ENCODE results near the gene ACTL7A. TPM values are rescaled to one million over a fixed set of nuclear protein-coding genes. Genes with fewer than 3 reads are reported as not detected.

ACTL7A gene
- polyA plus RNA-seq, 1 donor from 2014 or later: not detected

- no peak overlapping the region for H3K9ac ChIP-seq (ENCODE audit: low read length)
- no peak overlapping the region for H3K27ac ChIP-seq (ENCODE audit: low read length)
- H3K36me3 ChIP-seq (ENCODE audit: insufficient read depth, low read length): no peaks in the 10 kb centered on the region
- no peaks in the 10 kb centered on the region for H3K27me3 ChIP-seq (ENCODE audit: insufficient read depth, low read depth, low read length)
- no peak overlapping the region for H3K4me2 ChIP-seq (ENCODE audit: low read length)
- TF ChIP-seq, protein P1, sequence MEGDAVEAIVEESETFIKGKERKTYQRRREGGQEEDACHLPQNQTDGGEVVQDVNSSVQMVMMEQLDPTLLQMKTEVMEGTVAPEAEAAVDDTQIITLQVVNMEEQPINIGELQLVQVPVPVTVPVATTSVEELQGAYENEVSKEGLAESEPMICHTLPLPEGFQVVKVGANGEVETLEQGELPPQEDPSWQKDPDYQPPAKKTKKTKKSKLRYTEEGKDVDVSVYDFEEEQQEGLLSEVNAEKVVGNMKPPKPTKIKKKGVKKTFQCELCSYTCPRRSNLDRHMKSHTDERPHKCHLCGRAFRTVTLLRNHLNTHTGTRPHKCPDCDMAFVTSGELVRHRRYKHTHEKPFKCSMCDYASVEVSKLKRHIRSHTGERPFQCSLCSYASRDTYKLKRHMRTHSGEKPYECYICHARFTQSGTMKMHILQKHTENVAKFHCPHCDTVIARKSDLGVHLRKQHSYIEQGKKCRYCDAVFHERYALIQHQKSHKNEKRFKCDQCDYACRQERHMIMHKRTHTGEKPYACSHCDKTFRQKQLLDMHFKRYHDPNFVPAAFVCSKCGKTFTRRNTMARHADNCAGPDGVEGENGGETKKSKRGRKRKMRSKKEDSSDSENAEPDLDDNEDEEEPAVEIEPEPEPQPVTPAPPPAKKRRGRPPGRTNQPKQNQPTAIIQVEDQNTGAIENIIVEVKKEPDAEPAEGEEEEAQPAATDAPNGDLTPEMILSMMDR (IDR thresholded peaks at IDR 0.05; ENCODE audit: poor library complexity, severe bottlenecking): no peak
- no peak for TF ChIP-seq RAD21 (conservative IDR thresholded peaks at IDR 0.05)
- no peak for TF ChIP-seq TAF1 (IDR thresholded peaks at IDR 0.05; ENCODE audit: low read depth)
- TF ChIP-seq EP300 (conservative IDR thresholded peaks at IDR 0.05; ENCODE audit: poor library complexity, severe bottlenecking): no peak
- no peak for TF ChIP-seq SMC3 (conservative IDR thresholded peaks at IDR 0.05; ENCODE audit: poor library complexity)
- TF ChIP-seq, protein P2, sequence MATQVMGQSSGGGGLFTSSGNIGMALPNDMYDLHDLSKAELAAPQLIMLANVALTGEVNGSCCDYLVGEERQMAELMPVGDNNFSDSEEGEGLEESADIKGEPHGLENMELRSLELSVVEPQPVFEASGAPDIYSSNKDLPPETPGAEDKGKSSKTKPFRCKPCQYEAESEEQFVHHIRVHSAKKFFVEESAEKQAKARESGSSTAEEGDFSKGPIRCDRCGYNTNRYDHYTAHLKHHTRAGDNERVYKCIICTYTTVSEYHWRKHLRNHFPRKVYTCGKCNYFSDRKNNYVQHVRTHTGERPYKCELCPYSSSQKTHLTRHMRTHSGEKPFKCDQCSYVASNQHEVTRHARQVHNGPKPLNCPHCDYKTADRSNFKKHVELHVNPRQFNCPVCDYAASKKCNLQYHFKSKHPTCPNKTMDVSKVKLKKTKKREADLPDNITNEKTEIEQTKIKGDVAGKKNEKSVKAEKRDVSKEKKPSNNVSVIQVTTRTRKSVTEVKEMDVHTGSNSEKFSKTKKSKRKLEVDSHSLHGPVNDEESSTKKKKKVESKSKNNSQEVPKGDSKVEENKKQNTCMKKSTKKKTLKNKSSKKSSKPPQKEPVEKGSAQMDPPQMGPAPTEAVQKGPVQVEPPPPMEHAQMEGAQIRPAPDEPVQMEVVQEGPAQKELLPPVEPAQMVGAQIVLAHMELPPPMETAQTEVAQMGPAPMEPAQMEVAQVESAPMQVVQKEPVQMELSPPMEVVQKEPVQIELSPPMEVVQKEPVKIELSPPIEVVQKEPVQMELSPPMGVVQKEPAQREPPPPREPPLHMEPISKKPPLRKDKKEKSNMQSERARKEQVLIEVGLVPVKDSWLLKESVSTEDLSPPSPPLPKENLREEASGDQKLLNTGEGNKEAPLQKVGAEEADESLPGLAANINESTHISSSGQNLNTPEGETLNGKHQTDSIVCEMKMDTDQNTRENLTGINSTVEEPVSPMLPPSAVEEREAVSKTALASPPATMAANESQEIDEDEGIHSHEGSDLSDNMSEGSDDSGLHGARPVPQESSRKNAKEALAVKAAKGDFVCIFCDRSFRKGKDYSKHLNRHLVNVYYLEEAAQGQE (IDR thresholded peaks at IDR 0.05; ENCODE audit: borderline replicate concordance): no peak
- no peak for TF ChIP-seq EZH2 (IDR thresholded peaks at IDR 0.05; ENCODE audit: borderline replicate concordance, insufficient read depth, low read length, poor library complexity, severe bottlenecking)
- TF ChIP-seq POLR2AphosphoS5 (IDR thresholded peaks at IDR 0.05): no peak
- no peaks in the 10 kb centered on the region for H3K79me2 ChIP-seq (replicated peaks; ENCODE audit: insufficient read depth, low read length)
- no peak overlapping the region for H2AFZ ChIP-seq (ENCODE audit: low read depth, low read length)
- H4K20me1 ChIP-seq (ENCODE audit: insufficient read depth): no peaks in the 10 kb centered on the region
- no peak overlapping the region for H3K4me3 ChIP-seq (ENCODE audit: low read length)
- H3F3A ChIP-seq (ENCODE audit: insufficient read depth, low read length, poor library complexity, severe bottlenecking): no peaks in the 10 kb centered on the region
- no peaks in the 10 kb centered on the region for H3K9me2 ChIP-seq (ENCODE audit: insufficient read depth, low read length)
- H3K9me3 ChIP-seq (ENCODE audit: low read length): no peaks in the 10 kb centered on the region
These were observed 1.3 kb upstream of the ACTL7A start for GRCh38 chr9:108860764-108861163.

DNA sequence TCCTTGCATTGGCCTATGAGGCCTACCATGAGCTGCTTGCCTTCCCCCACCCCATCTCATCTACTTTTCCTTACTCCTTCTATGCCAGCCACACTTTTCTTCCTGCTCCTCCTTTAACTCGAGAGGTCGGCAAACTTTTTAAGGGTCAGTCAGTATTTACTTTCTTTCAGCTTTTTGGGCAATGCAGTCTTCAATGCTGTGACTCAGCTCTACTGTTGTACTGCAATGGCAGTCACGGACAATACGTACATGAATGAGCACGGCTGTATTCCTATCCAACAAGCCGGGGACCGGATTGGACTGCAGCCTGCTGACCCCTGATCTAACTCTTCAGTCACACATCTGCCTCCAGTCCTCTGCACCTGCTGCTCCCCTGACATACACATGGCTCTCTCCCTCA is 602 bp upstream of the ACTL7A start:
- Histone ChIP-seq H3K4me2 (ENCODE audit: low read length) (no peak overlapping the region), H3K9me2 (ENCODE audit: insufficient read depth, low read length) (no peaks in the 10 kb centered on the region), H2AFZ (ENCODE audit: low read depth, low read length) (no peak overlapping the region), H3K4me3 (ENCODE audit: low read length) (no peak overlapping the region), H3F3A (ENCODE audit: insufficient read depth, low read length, poor library complexity, severe bottlenecking) (no peaks in the 10 kb centered on the region), H3K9me3 (ENCODE audit: low read length) (no peaks in the 10 kb centered on the region), H3K27ac (ENCODE audit: low read length) (no peak overlapping the region), H4K20me1 (ENCODE audit: insufficient read depth) (no peaks in the 10 kb centered on the region), H3K36me3 (ENCODE audit: insufficient read depth, low read length) (no peaks in the 10 kb centered on the region), H3K9ac (ENCODE audit: low read length) (no peak overlapping the region), H3K79me2 (replicated peaks; ENCODE audit: insufficient read depth, low read length) (no peaks in the 10 kb centered on the region), H3K27me3 (ENCODE audit: insufficient read depth, low read depth, low read length) (no peaks in the 10 kb centered on the region)
- TF ChIP-seq, protein P1 (IDR thresholded peaks at IDR 0.05; ENCODE audit: poor library complexity, severe bottlenecking): no peak
- TF ChIP-seq RAD21 (conservative IDR thresholded peaks at IDR 0.05) (no peak), SMC3 (conservative IDR thresholded peaks at IDR 0.05; ENCODE audit: poor library complexity) (no peak), MXI1 (conservative IDR thresholded peaks at IDR 0.05; ENCODE audit: poor library complexity, severe bottlenecking) (no peak), EZH2 (IDR thresholded peaks at IDR 0.05; ENCODE audit: borderline replicate concordance, insufficient read depth, low read length, poor library complexity, severe bottlenecking) (no peak), POLR2AphosphoS5 (IDR thresholded peaks at IDR 0.05) (no peak), EP300 (conservative IDR thresholded peaks at IDR 0.05; ENCODE audit: poor library complexity, severe bottlenecking) (no peak), TAF1 (IDR thresholded peaks at IDR 0.05; ENCODE audit: low read depth) (no peak)
- TF ChIP-seq, protein P2 (IDR thresholded peaks at IDR 0.05; ENCODE audit: borderline replicate concordance): no peak

Measured in neural cell (in vitro differentiated cells).